ENCODE data around the gene SLC39A8.

Gene SLC39A8

GRCh38 chr4:102344954-102345794 is at the start of gene SLC39A8 (continued):
- TF ChIP-seq, protein P1, sequence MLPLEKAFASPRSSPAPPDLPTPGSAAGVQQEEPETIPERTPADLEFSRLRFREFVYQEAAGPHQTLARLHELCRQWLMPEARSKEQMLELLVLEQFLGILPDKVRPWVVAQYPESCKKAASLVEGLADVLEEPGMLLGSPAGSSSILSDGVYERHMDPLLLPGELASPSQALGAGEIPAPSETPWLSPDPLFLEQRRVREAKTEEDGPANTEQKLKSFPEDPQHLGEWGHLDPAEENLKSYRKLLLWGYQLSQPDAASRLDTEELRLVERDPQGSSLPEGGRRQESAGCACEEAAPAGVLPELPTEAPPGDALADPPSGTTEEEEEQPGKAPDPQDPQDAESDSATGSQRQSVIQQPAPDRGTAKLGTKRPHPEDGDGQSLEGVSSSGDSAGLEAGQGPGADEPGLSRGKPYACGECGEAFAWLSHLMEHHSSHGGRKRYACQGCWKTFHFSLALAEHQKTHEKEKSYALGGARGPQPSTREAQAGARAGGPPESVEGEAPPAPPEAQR (tag by site-specific recombination; IDR thresholded peaks at IDR 0.05): no peak
- TF ChIP-seq ZNF2 (tag by site-specific recombination; IDR thresholded peaks at IDR 0.05) (0 out of 2 replicates have a peak, but pooled peaks have one; percentile 29), ZNF449 (tag by site-specific recombination; IDR thresholded peaks at IDR 0.05) (no peak), ZNF24 (tag by site-specific recombination; IDR thresholded peaks at IDR 0.05) (no peak), ZNF341 (tag by site-specific recombination; IDR thresholded peaks at IDR 0.05; ENCODE audit: low read depth) (peak; percentile 81), PRDM4 (tag by site-specific recombination; IDR thresholded peaks at IDR 0.05) (no peak; the same call in 1 of the 2 replicates), ZNF140 (tag by site-specific recombination; IDR thresholded peaks at IDR 0.05) (no peak), MEIS1 (CRISPR knock-in tag; IDR thresholded peaks at IDR 0.05; ENCODE audit: borderline replicate concordance) (no peak), REPIN1 (tag by site-specific recombination; IDR thresholded peaks at IDR 0.05; ENCODE audit: low read depth) (no peak), ZNF654 (tag by site-specific recombination; IDR thresholded peaks at IDR 0.05; ENCODE audit: low read depth) (peak; percentile 11; the same call in 1 of the 2 replicates), KLF7 (tag by site-specific recombination; IDR thresholded peaks at IDR 0.05; ENCODE audit: borderline replicate concordance) (no peak), SP2 (tag by site-specific recombination; IDR thresholded peaks at IDR 0.05) (peak; percentile 70), ZNF311 (tag by site-specific recombination; IDR thresholded peaks at IDR 0.05; ENCODE audit: borderline replicate concordance) (no peak), YY1 (tag by site-specific recombination; IDR thresholded peaks at IDR 0.05) (no peak)
- TF ChIP-seq, protein P2, sequence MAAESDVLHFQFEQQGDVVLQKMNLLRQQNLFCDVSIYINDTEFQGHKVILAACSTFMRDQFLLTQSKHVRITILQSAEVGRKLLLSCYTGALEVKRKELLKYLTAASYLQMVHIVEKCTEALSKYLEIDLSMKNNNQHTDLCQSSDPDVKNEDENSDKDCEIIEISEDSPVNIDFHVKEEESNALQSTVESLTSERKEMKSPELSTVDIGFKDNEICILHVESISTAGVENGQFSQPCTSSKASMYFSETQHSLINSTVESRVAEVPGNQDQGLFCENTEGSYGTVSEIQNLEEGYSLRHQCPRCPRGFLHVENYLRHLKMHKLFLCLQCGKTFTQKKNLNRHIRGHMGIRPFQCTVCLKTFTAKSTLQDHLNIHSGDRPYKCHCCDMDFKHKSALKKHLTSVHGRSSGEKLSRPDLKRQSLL (tag by site-specific recombination; IDR thresholded peaks at IDR 0.05): no peak

DNA sequence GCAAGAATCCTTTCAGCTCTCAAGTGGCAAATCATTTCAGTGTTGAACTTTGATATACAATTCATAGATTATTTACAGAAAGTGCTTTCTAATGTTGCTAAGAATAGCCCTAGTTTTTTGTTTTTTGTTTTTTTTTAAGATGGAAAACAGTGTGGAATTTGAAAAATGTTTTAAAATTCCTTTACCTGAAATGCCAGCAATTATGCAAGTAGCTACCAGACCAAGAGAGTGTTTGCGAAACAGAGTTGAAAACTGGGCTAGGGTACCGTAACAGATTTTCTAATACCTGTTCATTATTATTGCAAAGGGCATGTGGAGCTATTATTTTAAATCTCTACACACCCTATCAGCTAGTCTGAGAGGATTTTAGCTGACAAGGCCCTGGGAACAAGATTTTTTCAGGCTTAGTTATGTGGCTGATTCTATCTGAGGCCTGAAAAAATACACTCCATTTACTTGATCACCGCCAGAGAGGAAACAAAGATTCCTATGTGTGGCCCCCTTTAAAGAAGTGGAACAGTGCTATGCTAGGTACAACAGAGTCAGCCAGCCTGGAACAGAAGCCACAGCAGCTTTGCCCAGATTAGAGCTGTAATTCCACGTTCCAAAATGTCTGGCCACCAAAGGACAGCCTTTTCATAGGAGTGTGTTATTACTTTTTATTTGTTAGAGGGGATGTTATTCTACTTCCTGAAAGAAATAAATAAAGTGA is 46.9 kb upstream of the SLC39A8 start:
- Histone ChIP-seq H3K4me3 (ENCODE audit: low read depth, low read length) (no peak overlapping the region), H3K36me3 (ENCODE audit: control insufficient read depth in 2 of 2, insufficient read depth in 1 of 2, low read length in 2 of 2) (no peaks in the 10 kb centered on the region), H3K4me1 (ENCODE audit: control insufficient read depth, insufficient read depth, low read length) (no peaks in the 10 kb centered on the region), H3K9me3 (ENCODE audit: control insufficient read depth, insufficient read depth, low read depth, low read length) (no peaks in the 10 kb centered on the region), H3K27ac (ENCODE audit: extremely low read depth, low read depth, low read length) (no peak overlapping the region)
- CTCF ChIA-PET: interaction anchor here (0.7 kb wide), 1 partner anchor 228 kb away, joined by 3 read pairs; no protein-coding TSS in a partner anchor
- POLR2A ChIA-PET: no interaction called here
- TF ChIP-seq EGR2 (tag by site-specific recombination; IDR thresholded peaks at IDR 0.05; ENCODE audit: low read depth) (no peak), CTCF (tag by site-specific recombination; IDR thresholded peaks at IDR 0.05) (no peak), ZNF658 (tag by site-specific recombination; IDR thresholded peaks at IDR 0.05) (no peak), ZNF423 (tag by site-specific recombination; IDR thresholded peaks at IDR 0.05) (no peak), ZNF175 (tag by site-specific recombination; IDR thresholded peaks at IDR 0.05) (no peak), ZNF138 (tag by site-specific recombination; IDR thresholded peaks at IDR 0.05; ENCODE audit: borderline replicate concordance) (no peak)
